K562 (cell line): ENCODE data around the gene ATG10. TPM values are rescaled to one million over a fixed set of nuclear protein-coding genes. Genes with fewer than 3 reads are reported as not detected.
A peak's percentile ranks its signal among the peaks of the same experiment; 100 is the strongest.

Experiments used
- ATAC-seq: fragments of 200-7000 bp; cut with Tn5 transposase; 3 replicates; pipeline ENCODE4 v1.9.1; 2020; ENCODE audit warnings: moderate library complexity
- BruUV-seq: library from RNA; stranded (reverse); fragments of 400-500 nt; replicated peaks from 2 replicates; lab custom pipeline; 2021; lab: Mats Ljungman, UMichigan
- CTCF ChIA-PET: fragments of 300-600 bp; formaldehyde crosslinking; extraction: SDS; loops from one replicate; lab custom pipeline; 2021; ENCODE audit warnings: low intra/inter-chr PET ratio; lab: Yijun Ruan, JAX
- POLR2A ChIA-PET: fragments of 300-600, 350-650 bp; sonication (Branson Sonifier 250); formaldehyde crosslinking; extraction: SDS; loops from one replicate; lab custom pipeline; 2021; ENCODE audit warnings: antibody characterized with exemption, inconsistent platforms; lab: Yijun Ruan, JAX
- DNase-seq, 4 experiments: peaks; one replicate each; pipeline versions ENCODE4 v3.0.0 to v3.0.0-alpha.2; 2011 to 2018; ENCODE audit warnings: low spot score in 3 of 4, mixed read lengths in 3 of 4; ENCODE audit errors: extremely low read depth in 1 of 4
- FAIRE-seq: peaks from 2 replicates; lab custom pipeline; 2011; peaks lifted over from hg19 to GRCh38; lab: Jason Lieb, UNC
- H2AFZ ChIP-seq: 2 replicates; pipeline ENCODE4 v1.6.0; 2011; ENCODE audit warnings: low read depth, low read length, control low read depth, inconsistent platforms
- H3K27ac ChIP-seq: fragments of 200-600 bp; 3 replicates; pipeline ENCODE4 v1.8.0; 2011; ENCODE audit warnings: low read depth, mild to moderate bottlenecking, control low read depth, inconsistent platforms, low read length, moderate library complexity, mixed read lengths; ENCODE audit errors: extremely low read depth
- H3K27me3 ChIP-seq, 2 experiments: fragments of 300-600 bp in 1 of 2; 2 replicates in 1 of 2; 3 replicates in 1 of 2; pipeline versions ENCODE4 v1.6.0 to v1.8.0; 2011; ENCODE audit warnings: inconsistent platforms in 2 of 2, low read length in 2 of 2, mild to moderate bottlenecking in 1 of 2, mixed read lengths in 1 of 2, moderate library complexity in 1 of 2; ENCODE audit not compliant: control insufficient read depth in 2 of 2, insufficient read depth in 2 of 2
- H3K36me3 ChIP-seq: fragments of 300-600 bp; 3 replicates; pipeline ENCODE4 v1.8.0; 2011; ENCODE audit warnings: mild to moderate bottlenecking, low read length, inconsistent platforms; ENCODE audit not compliant: control insufficient read depth, insufficient read depth
- H3K4me1 ChIP-seq, 2 experiments: fragments of 200-600 bp in 1 of 2; replicated peaks in 1 of 2; 2 replicates in 1 of 2; 3 replicates in 1 of 2; pipeline versions ENCODE4 v1.5.1 to v1.8.0; 2011; ENCODE audit warnings: inconsistent platforms in 2 of 2, low read length in 2 of 2, mild to moderate bottlenecking in 1 of 2, mixed read lengths in 1 of 2, moderate library complexity in 1 of 2; ENCODE audit not compliant: control insufficient read depth in 2 of 2, insufficient read depth in 2 of 2
- H3K4me2 ChIP-seq: 2 replicates; pipeline ENCODE4 v1.6.1; 2011; ENCODE audit warnings: low read length, control low read depth, inconsistent platforms, mixed read lengths; ENCODE audit not compliant: insufficient read depth
- H3K4me3 ChIP-seq: fragments of 200-600 bp; sonication (generic), shearing (Covaris generic); 2 replicates; pipeline ENCODE4 v1.5.1; 2016; ENCODE audit warnings: control low read depth, inconsistent platforms
- H3K79me2 ChIP-seq: fragments of 200-600 bp; 3 replicates; pipeline ENCODE4 v1.8.0; 2011; ENCODE audit warnings: low read length, inconsistent platforms; ENCODE audit not compliant: control insufficient read depth, insufficient read depth
- H3K9ac ChIP-seq, 2 experiments: 2 replicates each; pipeline versions ENCODE4 v1.6.0 to v1.6.1; 2011; ENCODE audit warnings: low read depth in 2 of 2, low read length in 2 of 2, control low read depth in 1 of 2, inconsistent platforms in 1 of 2, mild to moderate bottlenecking in 1 of 2, mixed read lengths in 1 of 2; ENCODE audit not compliant: insufficient read depth in 1 of 2
- H3K9me1 ChIP-seq: one replicate; pipeline ENCODE4 v1.6.0; 2011; ENCODE audit warnings: inconsistent platforms, mild to moderate bottlenecking, low read length, moderate library complexity; ENCODE audit not compliant: control insufficient read depth, insufficient read depth
- H3K9me3 ChIP-seq: replicated peaks from 2 replicates; pipeline ENCODE4 v1.5.1; 2011; ENCODE audit warnings: low read depth, low read length, inconsistent platforms; ENCODE audit not compliant: control insufficient read depth, insufficient read depth
- H4K20me1 ChIP-seq: replicated peaks from 2 replicates; pipeline ENCODE4 v1.6.1; 2011; ENCODE audit warnings: low read length, inconsistent platforms, mixed read lengths; ENCODE audit not compliant: control insufficient read depth, insufficient read depth
- CREB3L1 ChIP-seq: fragments of 450-650 bp; IDR thresholded peaks from 2 replicates; pipeline ENCODE4 v1.6.1; 2014; ENCODE audit warnings: low read depth, mild to moderate bottlenecking, moderate library complexity, borderline replicate concordance
- ERF ChIP-seq: fragments of 450-650 bp; formaldehyde crosslinking; IDR thresholded peaks from 2 replicates; pipeline ENCODE4 v1.4.0; 2020; ENCODE audit warnings: mild to moderate bottlenecking, mixed read lengths
- POLR2B ChIP-seq: fragments of 450-650 bp; IDR thresholded peaks from 2 replicates; pipeline ENCODE4 v1.6.1; 2018; ENCODE audit warnings: low read depth; ENCODE audit not compliant: partially characterized antibody
- SIRT6 ChIP-seq: IDR thresholded peaks from one replicate; pipeline ENCODE4 v1.6.1; 2012; ENCODE audit warnings: low read depth, mild to moderate bottlenecking, control low read depth, inconsistent platforms, low read length, moderate library complexity
- ZBTB17 ChIP-seq: fragments of 450-650 bp; formaldehyde crosslinking; IDR thresholded peaks from 2 replicates; pipeline ENCODE4 v1.4.0; 2020; ENCODE audit warnings: mild to moderate bottlenecking
- ZNF212 ChIP-seq: fragments of 450-650 bp; formaldehyde crosslinking; IDR thresholded peaks from 2 replicates; pipeline ENCODE4 v1.4.0; 2020; ENCODE audit warnings: mild to moderate bottlenecking
- ZNF707 ChIP-seq: fragments of 250-450 bp; sonication (Bioruptor Pico); conservative IDR thresholded peaks from 2 replicates; pipeline ENCODE4 v1.8.0; 2022; ENCODE audit warnings: inconsistent platforms, mild to moderate bottlenecking, moderate library complexity
- ZNF76 ChIP-seq: fragments of 250-450 bp; sonication (Bioruptor Pico); IDR thresholded peaks from 2 replicates; pipeline ENCODE4 v1.4.0; 2020; ENCODE audit warnings: mild to moderate bottlenecking, moderate library complexity, borderline replicate concordance
- WGBS: fragments of 100-300 bp; shearing (Covaris generic); methylation state at CpG from one replicate; pipeline ENCODE4 v1.1.6; 2016; ENCODE audit warnings: low coverage, mixed read lengths; ENCODE audit not compliant: insufficient coverage; ENCODE audit errors: missing lambda C conversion rate; 5-methylcytosine and 5-hydroxymethylcytosine counted together
- in situ Hi-C: fragments of 300-500 bp; cut with MboI; formaldehyde crosslinking; loops from 4 replicates; pipeline ENCODE4 v1.15.0; 2018; ENCODE audit warnings: inconsistent platforms, mixed read lengths
- intact Hi-C: fragments of 100-400 bp; cut with micrococcal nuclease; formaldehyde crosslinking; loops from 2 replicates; pipeline ENCODE4 v1.14.2; 2022
- polyA plus RNA-seq, 8 experiments: library from polyadenylated mRNA; depleted of rRNA in 4 of 8; stranded (reverse) in 5 of 8; unstranded in 3 of 8; fragments of >200 nt; fragmentation: Nextera tagmentation in 2 of 8; fragmentation: Illumina TruSeq in 1 of 8; extraction: Ambion mirVana in 2 of 8; extraction: Trizol in 1 of 8; gene quantifications; 2 replicates each; pipeline versions ENCODE4 v1.2.1 to v1.2.3, GENCODE V29; 2011 to 2014; ENCODE audit warnings: inconsistent platforms in 1 of 8, missing spikeins in 1 of 8
- total RNA-seq, 7 experiments: library from RNA; depleted of rRNA in 6 of 7; stranded (reverse); fragments of >200 nt in 6 of 7; fragmentation: Illumina TruSeq in 2 of 7; extraction: Trizol in 2 of 7; gene quantifications; 2 replicates each; pipeline versions ENCODE4 v1.2.1 to v1.2.3, GENCODE V29; 2011 to 2021; ENCODE audit warnings: low replicate concordance in 1 of 7
- TF ChIP-seq, protein P1 (sequence below), 2 experiments: fragments of 450-650 bp in 1 of 2; sonication (generic) in 1 of 2; formaldehyde crosslinking in 1 of 2; IDR thresholded peaks; 2 replicates each; pipeline versions ENCODE4 v1.7.1 to v1.9.0; 2016 to 2022; ENCODE audit warnings: inconsistent platforms in 1 of 2, mild to moderate bottlenecking in 1 of 2, missing genetic modification reagents in 1 of 2

ATG10 gene
- total and polyA plus RNA-seq, 9 of the 15 experiments (the other 6 are each of a cell fraction or from before 2014, with no cell fraction given) = 7.0 to 18.8 (median 14.6) TPM

GRCh38 chr5:82274343-82275211 is 302.8 kb downstream of the ATG10 start:
- Histone ChIP-seq H4K20me1 (no peaks in the 10 kb centered on the region; the same call in 1 of the 2 replicates), H3K9me3 (no peaks in the 10 kb centered on the region), H2AFZ (no peak overlapping the region), H3K36me3 (peaks cover 34% of the 10 kb centered on the region), H3K27me3 (no peaks in the 10 kb centered on the region), H3K9ac (peak overlapping the region; percentile 6 to 48; a peak in 1 of 4 replicates), H3K4me3 (no peak overlapping the region), H3K9me1 (no peaks in the 10 kb centered on the region), H3K27ac (peak overlapping the region; percentile 10; the same call in 1 of the 3 replicates), H3K79me2 (peaks cover 43% of the 10 kb centered on the region), H3K4me2 (no peak overlapping the region), H3K4me1 (peaks cover 15 to 18% of the 10 kb centered on the region in 2 experiments; a peak in 4 of 5 replicates)
- in situ Hi-C loops (no loop called here), intact Hi-C loops (no loop called here)
- ATAC-seq (peak; percentile 43), FAIRE-seq (no peak), DNase-seq (peak; percentile 35 to 47 (median 44))
- 82% methylated on average over 17 of the region's 31 CpGs for WGBS
- ChIA-PET POLR2A (interaction anchor here (0.7 to 1.7 kb wide), 5 partner anchors 10 to 848 kb away, joined by 3 to 7 read pairs (median 5); no protein-coding TSS in a partner anchor), CTCF (no interaction called here)
- no TSS peak for BruUV-seq
- TF ChIP-seq ERF = peak; percentile 81
- TF ChIP-seq POLR2B = peak; percentile 55
- TF ChIP-seq SIRT6 = peak; percentile 53
- TF ChIP-seq CREB3L1 = no peak
- no peak for TF ChIP-seq ZNF76 (CRISPR knock-in tag)
- TF ChIP-seq ZBTB17 = peak; percentile 37; the same call in 1 of the 2 replicates
- TF ChIP-seq ZNF212 = no peak
- TF ChIP-seq, protein P1, sequence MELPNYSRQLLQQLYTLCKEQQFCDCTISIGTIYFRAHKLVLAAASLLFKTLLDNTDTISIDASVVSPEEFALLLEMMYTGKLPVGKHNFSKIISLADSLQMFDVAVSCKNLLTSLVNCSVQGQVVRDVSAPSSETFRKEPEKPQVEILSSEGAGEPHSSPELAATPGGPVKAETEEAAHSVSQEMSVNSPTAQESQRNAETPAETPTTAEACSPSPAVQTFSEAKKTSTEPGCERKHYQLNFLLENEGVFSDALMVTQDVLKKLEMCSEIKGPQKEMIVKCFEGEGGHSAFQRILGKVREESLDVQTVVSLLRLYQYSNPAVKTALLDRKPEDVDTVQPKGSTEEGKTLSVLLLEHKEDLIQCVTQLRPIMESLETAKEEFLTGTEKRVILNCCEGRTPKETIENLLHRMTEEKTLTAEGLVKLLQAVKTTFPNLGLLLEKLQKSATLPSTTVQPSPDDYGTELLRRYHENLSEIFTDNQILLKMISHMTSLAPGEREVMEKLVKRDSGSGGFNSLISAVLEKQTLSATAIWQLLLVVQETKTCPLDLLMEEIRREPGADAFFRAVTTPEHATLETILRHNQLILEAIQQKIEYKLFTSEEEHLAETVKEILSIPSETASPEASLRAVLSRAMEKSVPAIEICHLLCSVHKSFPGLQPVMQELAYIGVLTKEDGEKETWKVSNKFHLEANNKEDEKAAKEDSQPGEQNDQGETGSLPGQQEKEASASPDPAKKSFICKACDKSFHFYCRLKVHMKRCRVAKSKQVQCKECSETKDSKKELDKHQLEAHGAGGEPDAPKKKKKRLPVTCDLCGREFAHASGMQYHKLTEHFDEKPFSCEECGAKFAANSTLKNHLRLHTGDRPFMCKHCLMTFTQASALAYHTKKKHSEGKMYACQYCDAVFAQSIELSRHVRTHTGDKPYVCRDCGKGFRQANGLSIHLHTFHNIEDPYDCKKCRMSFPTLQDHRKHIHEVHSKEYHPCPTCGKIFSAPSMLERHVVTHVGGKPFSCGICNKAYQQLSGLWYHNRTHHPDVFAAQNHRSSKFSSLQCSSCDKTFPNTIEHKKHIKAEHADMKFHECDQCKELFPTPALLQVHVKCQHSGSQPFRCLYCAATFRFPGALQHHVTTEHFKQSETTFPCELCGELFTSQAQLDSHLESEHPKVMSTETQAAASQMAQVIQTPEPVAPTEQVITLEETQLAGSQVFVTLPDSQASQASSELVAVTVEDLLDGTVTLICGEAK (IDR thresholded peaks at IDR 0.05) = no peak
- TF ChIP-seq, protein P1 (CRISPR knock-in tag; IDR thresholded peaks at IDR 0.05) = no peak
- no peak for TF ChIP-seq ZNF707 (CRISPR knock-in tag)
